ENCODE results near the gene PDGFB. TPM values are rescaled to one million over a fixed set of nuclear protein-coding genes. Genes with fewer than 3 reads are reported as not detected.

PDGFB gene
- total RNA-seq, 2 donors from 2014 or later, result 5.9 to 10.4 TPM

GRCh38 chr22:39248254-39248653 is 3.5 kb upstream of the PDGFB start:
- no peak overlapping the region for H3K27ac ChIP-seq (ENCODE audit: low read depth, low read length)
- Mint-ChIP-seq H3K4me3 (no peak overlapping the region), H3K9me3 (no peaks in the 10 kb centered on the region), H3K27ac (no peak overlapping the region), H3K36me3 (ENCODE audit: low read depth) (no peaks in the 10 kb centered on the region), H3K27me3 (ENCODE audit: insufficient read depth) (peaks cover 44% of the 10 kb centered on the region), H3K4me1 (peaks cover 9% of the 10 kb centered on the region)
- H3K9ac ChIP-seq (ENCODE audit: extremely low read depth, low read length, poor library complexity, severe bottlenecking), result no peak overlapping the region
- no peaks in the 10 kb centered on the region for H3K4me1 ChIP-seq (ENCODE audit: control insufficient read depth, insufficient read depth, low read length)
- WGBS, 2 experiments (ENCODE audit: insufficient coverage in 1 of 2, insufficient read length in 1 of 2), result 69 to 100% methylated on average over 1 to 5 of the region's 5 CpGs
- no peak overlapping the region for H3K4me3 ChIP-seq (ENCODE audit: low read length)
- DNase-seq, result no peak
- no peak for TF ChIP-seq CTCF (conservative IDR thresholded peaks at IDR 0.05)
- no peaks in the 10 kb centered on the region for H3K9me3 ChIP-seq (ENCODE audit: control insufficient read depth, low read length)
- peaks cover 28% of the 10 kb centered on the region for H3K27me3 ChIP-seq (ENCODE audit: control insufficient read depth, insufficient read depth, low read length, poor library complexity, severe bottlenecking)
- H3K36me3 ChIP-seq (ENCODE audit: control insufficient read depth, insufficient read depth, low read length), result no peaks in the 10 kb centered on the region

- peaks cover 44% of the 10 kb centered on the region for H3K27me3 Mint-ChIP-seq (ENCODE audit: insufficient read depth)
- WGBS, 2 experiments (ENCODE audit: insufficient coverage in 1 of 2, insufficient read length in 1 of 2), result 94 to 95% methylated on average over 7 of the region's 7 CpGs
These were observed 2.6 kb upstream of the PDGFB start for GRCh38 chr22:39247361-39247760.

GRCh38 chr22:39246690-39247332 is 2.0 kb upstream of the PDGFB start:
- Histone ChIP-seq H3K4me3 (ENCODE audit: low read length) (no peak overlapping the region), H3K27me3 (ENCODE audit: control insufficient read depth, insufficient read depth, low read length, poor library complexity, severe bottlenecking) (peaks cover 36% of the 10 kb centered on the region), H3K27ac (ENCODE audit: low read depth, low read length) (no peak overlapping the region), H3K9ac (ENCODE audit: extremely low read depth, low read length, poor library complexity, severe bottlenecking) (no peak overlapping the region), H3K4me1 (ENCODE audit: control insufficient read depth, insufficient read depth, low read length) (no peaks in the 10 kb centered on the region), H3K9me3 (ENCODE audit: control insufficient read depth, low read length) (no peaks in the 10 kb centered on the region), H3K36me3 (ENCODE audit: control insufficient read depth, insufficient read depth, low read length) (no peaks in the 10 kb centered on the region)
- no peak for DNase-seq
- H3K4me1 Mint-ChIP-seq, result peaks cover 3% of the 10 kb centered on the region
- H3K27ac Mint-ChIP-seq, result no peak overlapping the region
- TF ChIP-seq CTCF (conservative IDR thresholded peaks at IDR 0.05), result no peak
- H3K36me3 Mint-ChIP-seq (ENCODE audit: low read depth), result no peaks in the 10 kb centered on the region
- H3K4me3 Mint-ChIP-seq, result no peak overlapping the region
- H3K27me3 Mint-ChIP-seq (ENCODE audit: insufficient read depth), result peaks cover 44% of the 10 kb centered on the region
- WGBS, 2 experiments (ENCODE audit: insufficient coverage in 1 of 2, insufficient read length in 1 of 2), result 86 to 94% methylated on average over 6 to 10 of the region's 10 CpGs
- H3K9me3 Mint-ChIP-seq, result no peaks in the 10 kb centered on the region

More at GRCh38 chr22:39247361-39247760, 2.6 kb upstream of the PDGFB start:
- H3K4me3 Mint-ChIP-seq, result no peak overlapping the region
- Histone ChIP-seq H3K4me3 (ENCODE audit: low read length) (no peak overlapping the region), H3K36me3 (ENCODE audit: control insufficient read depth, insufficient read depth, low read length) (no peaks in the 10 kb centered on the region), H3K27ac (ENCODE audit: low read depth, low read length) (no peak overlapping the region), H3K9me3 (ENCODE audit: control insufficient read depth, low read length) (no peaks in the 10 kb centered on the region), H3K27me3 (ENCODE audit: control insufficient read depth, insufficient read depth, low read length, poor library complexity, severe bottlenecking) (peaks cover 36% of the 10 kb centered on the region), H3K4me1 (ENCODE audit: control insufficient read depth, insufficient read depth, low read length) (no peaks in the 10 kb centered on the region), H3K9ac (ENCODE audit: extremely low read depth, low read length, poor library complexity, severe bottlenecking) (no peak overlapping the region)
- no peak for TF ChIP-seq CTCF (conservative IDR thresholded peaks at IDR 0.05)
- H3K4me1 Mint-ChIP-seq, result peaks cover 4% of the 10 kb centered on the region
- H3K36me3 Mint-ChIP-seq (ENCODE audit: low read depth), result no peaks in the 10 kb centered on the region
- no peak for DNase-seq
- H3K9me3 Mint-ChIP-seq, result no peaks in the 10 kb centered on the region
- no peak overlapping the region for H3K27ac Mint-ChIP-seq
